Esophagus muscularis mucosa (tissue), 4 donors: ENCODE measurements around the gene GABPB1. TPM values are rescaled to one million over a fixed set of nuclear protein-coding genes. Genes with fewer than 3 reads are reported as not detected.

ENCODE experiments used
- DNase-seq: peaks from one replicate; pipeline ENCODE4 v3.0.0-alpha.2; 2017; ENCODE audit errors: extremely low spot score
- H3K27ac ChIP-seq, 4 donors: fragments of 200-600 bp; sonication (generic); replicated peaks in 1 of 4; 1 replicate in 3 of 4; 2 replicates in 1 of 4; pipeline ENCODE4 v1.5.1; 2016 to 2019; ENCODE audit warnings: mild to moderate bottlenecking in 1 of 4
- H3K27me3 ChIP-seq, 4 donors: fragments of 200-600 bp; sonication (generic); one replicate each; pipeline versions ENCODE4 v1.5.1 to v1.6.0; 2016 to 2019
- H3K36me3 ChIP-seq, 4 donors: fragments of 200-600 bp; sonication (generic); one replicate each; pipeline ENCODE4 v1.5.1; 2016 to 2019
- H3K4me1 ChIP-seq, 4 donors: fragments of 200-600 bp; sonication (generic); one replicate each; pipeline ENCODE4 v1.5.1; 2016 to 2019
- H3K4me3 ChIP-seq, 4 donors: fragments of 200-600 bp; sonication (generic); 1 replicate in 2 of 4; 2 replicates in 2 of 4; pipeline ENCODE4 v1.5.1; 2016 to 2019; ENCODE audit warnings: mild to moderate bottlenecking in 4 of 4, moderate library complexity in 1 of 4
- H3K9me3 ChIP-seq, 4 donors: fragments of 200-600 bp; sonication (generic); 1 replicate in 3 of 4; 2 replicates in 1 of 4; pipeline ENCODE4 v1.5.1; 2016 to 2019
- EP300 ChIP-seq: sonication (generic); formaldehyde crosslinking; IDR thresholded peaks from one replicate; pipeline ENCODE4 v1.6.1; 2017; ENCODE audit warnings: antibody characterized with exemption
- POLR2A ChIP-seq: fragments of 450-650 bp; IDR thresholded peaks from one replicate; pipeline ENCODE4 v1.6.1; 2017; ENCODE audit warnings: antibody characterized with exemption, moderate library complexity, mild to moderate bottlenecking, low read depth
- POLR2AphosphoS5 ChIP-seq, 2 donors: sonication (generic); formaldehyde crosslinking; IDR thresholded peaks; one replicate each; pipeline ENCODE4 v1.6.1; 2017; ENCODE audit warnings: antibody characterized with exemption in 2 of 2
- WGBS: methylation state at CpG from one replicate; pipeline ENCODE4 v1.1.5; 2018; 5-methylcytosine and 5-hydroxymethylcytosine counted together
- intact Hi-C: fragments of 100-400 bp; cut with DNase I; formaldehyde crosslinking; loops from one replicate; pipeline ENCODE4 v1.15.1; 2023
- total RNA-seq, 4 donors: library from RNA; depleted of rRNA; stranded (reverse); fragments of >200 nt; gene quantifications; one replicate each; pipeline versions ENCODE4 v1.1.0 to v1.2.1, GENCODE V29; 2016
- TF ChIP-seq, protein P1 (sequence below), 3 experiments: fragments of 200-600 bp in 2 of 3; fragments of 450-650 bp in 1 of 3; sonication (generic) in 2 of 3; IDR thresholded peaks; one replicate each; pipeline ENCODE4 v1.5.1; 2017 to 2019; ENCODE audit warnings: antibody characterized with exemption in 3 of 3, mild to moderate bottlenecking in 2 of 3, moderate library complexity in 1 of 3

Gene GABPB1
- total RNA-seq, 4 donors from 2014 or later, result 13.2 to 23.5 (median 15.4) TPM

DNA sequence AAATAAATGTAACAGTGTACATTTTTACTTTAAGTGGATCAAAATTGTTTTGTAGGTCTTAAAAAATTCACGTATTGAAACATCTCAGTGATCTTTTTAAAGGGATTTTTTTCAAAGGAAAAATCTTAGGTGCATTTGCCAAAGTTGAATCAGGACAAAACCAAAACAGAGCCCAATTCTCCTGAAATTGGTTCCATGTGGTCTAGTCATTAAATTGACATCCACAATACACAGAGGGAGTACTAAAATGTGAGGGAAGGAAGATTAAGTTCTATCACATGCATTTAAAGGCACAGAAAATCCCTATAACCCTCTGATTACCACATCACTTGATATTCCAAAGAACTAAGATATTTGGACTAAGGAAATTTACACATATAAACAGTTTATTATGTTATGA is 50.2 kb downstream of the GABPB1 start:
- intact Hi-C loops, result no loop called here
- Histone ChIP-seq H3K9me3 (peaks cover 0 to 5% (median 0%) of the 10 kb centered on the region in 4 donors), H3K27me3 (no peaks in the 10 kb centered on the region), H3K36me3 (peaks cover 9 to 55% (median 44%) of the 10 kb centered on the region in 4 donors), H3K27ac (no peak overlapping the region), H3K4me3 (no peak overlapping the region), H3K4me1 (no peaks in the 10 kb centered on the region)
- no peak for DNase-seq
- 66% methylated on average over 1 of the region's 1 CpG for WGBS
- no peak for TF ChIP-seq POLR2A
- TF ChIP-seq, protein P1, sequence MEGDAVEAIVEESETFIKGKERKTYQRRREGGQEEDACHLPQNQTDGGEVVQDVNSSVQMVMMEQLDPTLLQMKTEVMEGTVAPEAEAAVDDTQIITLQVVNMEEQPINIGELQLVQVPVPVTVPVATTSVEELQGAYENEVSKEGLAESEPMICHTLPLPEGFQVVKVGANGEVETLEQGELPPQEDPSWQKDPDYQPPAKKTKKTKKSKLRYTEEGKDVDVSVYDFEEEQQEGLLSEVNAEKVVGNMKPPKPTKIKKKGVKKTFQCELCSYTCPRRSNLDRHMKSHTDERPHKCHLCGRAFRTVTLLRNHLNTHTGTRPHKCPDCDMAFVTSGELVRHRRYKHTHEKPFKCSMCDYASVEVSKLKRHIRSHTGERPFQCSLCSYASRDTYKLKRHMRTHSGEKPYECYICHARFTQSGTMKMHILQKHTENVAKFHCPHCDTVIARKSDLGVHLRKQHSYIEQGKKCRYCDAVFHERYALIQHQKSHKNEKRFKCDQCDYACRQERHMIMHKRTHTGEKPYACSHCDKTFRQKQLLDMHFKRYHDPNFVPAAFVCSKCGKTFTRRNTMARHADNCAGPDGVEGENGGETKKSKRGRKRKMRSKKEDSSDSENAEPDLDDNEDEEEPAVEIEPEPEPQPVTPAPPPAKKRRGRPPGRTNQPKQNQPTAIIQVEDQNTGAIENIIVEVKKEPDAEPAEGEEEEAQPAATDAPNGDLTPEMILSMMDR (IDR thresholded peaks at IDR 0.05), result no peak
- TF ChIP-seq POLR2AphosphoS5 (IDR thresholded peaks at IDR 0.05), result no peak
- TF ChIP-seq EP300, result no peak

DNA sequence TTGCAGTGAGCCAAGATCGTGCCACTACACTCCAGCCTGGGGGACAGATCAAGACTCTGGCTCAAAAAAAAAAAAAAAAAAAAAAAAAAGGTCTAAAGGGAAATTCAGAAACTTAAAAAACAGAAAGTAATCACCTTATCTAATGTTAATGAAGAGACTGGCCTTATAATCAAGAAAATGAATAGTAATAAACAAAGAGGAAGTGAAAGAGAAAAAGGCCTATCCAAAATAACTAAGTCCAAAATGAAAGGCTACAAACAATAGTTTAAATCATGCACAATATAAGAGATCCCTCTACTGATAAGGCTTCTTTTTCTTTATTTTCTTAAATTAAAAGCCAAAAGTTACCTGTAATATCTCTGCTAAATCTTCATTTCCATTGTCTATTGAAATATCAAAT is 52.4 kb downstream of the GABPB1 start:
- 100% methylated on average over 1 of the region's 1 CpG for WGBS
- no peak for DNase-seq
- no peak for TF ChIP-seq POLR2AphosphoS5 (IDR thresholded peaks at IDR 0.05)
- TF ChIP-seq, protein P1 (IDR thresholded peaks at IDR 0.05), result no peak
- no peak for TF ChIP-seq POLR2A
- no peak for TF ChIP-seq EP300
- no peak overlapping the region for H3K27ac ChIP-seq
- H3K4me1 ChIP-seq, result no peaks in the 10 kb centered on the region
- no peaks in the 10 kb centered on the region for H3K27me3 ChIP-seq
- H3K36me3 ChIP-seq, result peaks cover 15 to 62% (median 48%) of the 10 kb centered on the region in 4 donors
- intact Hi-C loops, result no loop called here
- no peak overlapping the region for H3K4me3 ChIP-seq
- H3K9me3 ChIP-seq, result no peaks in the 10 kb centered on the region

DNA sequence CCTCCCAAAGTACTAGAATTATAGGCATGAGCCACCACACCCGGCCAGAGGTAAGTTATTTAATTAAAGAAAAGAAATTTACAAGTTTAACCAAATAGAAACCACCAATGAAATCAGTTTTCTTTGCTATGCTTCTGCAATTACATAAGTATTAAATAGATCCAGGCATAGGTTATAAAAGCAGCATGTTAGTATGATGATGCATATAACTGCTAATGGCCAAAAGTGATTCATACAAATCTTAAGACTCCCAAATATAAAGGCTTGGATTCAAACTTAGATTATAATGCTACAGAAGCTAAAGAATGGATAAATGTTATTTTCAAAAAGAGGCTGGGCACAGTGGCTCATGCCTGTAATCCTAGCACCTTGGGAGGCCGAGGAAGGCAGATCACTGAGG is 56.7 kb downstream of the GABPB1 start:
- peaks cover 15 to 66% (median 47%) of the 10 kb centered on the region in 4 donors for H3K36me3 ChIP-seq
- intact Hi-C loops, result no loop called here
- WGBS, result 100% methylated on average over 2 of the region's 2 CpGs

DNA sequence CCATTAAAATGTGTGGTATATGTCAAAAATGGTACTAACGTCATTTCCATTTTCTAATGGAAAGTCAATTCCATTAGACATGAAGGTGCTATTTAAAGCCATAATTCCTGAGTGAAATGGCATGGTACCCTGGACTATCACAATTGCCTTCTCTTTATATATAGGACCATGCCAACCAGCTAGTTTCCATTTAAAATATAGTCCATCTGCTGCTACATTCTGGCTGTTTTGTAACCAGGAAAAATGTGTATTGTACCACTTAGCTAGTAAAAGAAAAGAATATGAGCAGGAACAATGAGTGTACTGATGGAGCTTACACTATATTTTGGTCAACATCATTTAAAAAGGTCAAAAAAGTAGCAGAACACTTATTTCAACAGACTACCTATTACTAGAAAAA is 59.0 kb downstream of the GABPB1 start:
- Histone ChIP-seq H3K27me3 (no peaks in the 10 kb centered on the region), H3K9me3 (no peaks in the 10 kb centered on the region), H3K27ac (no peak overlapping the region), H3K36me3 (peaks cover 12 to 43% (median 31%) of the 10 kb centered on the region in 4 donors), H3K4me1 (no peaks in the 10 kb centered on the region), H3K4me3 (no peak overlapping the region)
- TF ChIP-seq POLR2AphosphoS5 (IDR thresholded peaks at IDR 0.05) (no peak), EP300 (no peak), POLR2A (no peak)
- TF ChIP-seq, protein P1 (IDR thresholded peaks at IDR 0.05), result no peak
- 93% methylated on average over 1 of the region's 1 CpG for WGBS
- intact Hi-C loops, result no loop called here
- no peak for DNase-seq

More for the DNA sequence above, 56.7 kb downstream of the GABPB1 start:
- no peak overlapping the region for H3K4me3 ChIP-seq
- H3K27ac ChIP-seq, result no peak overlapping the region
- H3K9me3 ChIP-seq, result no peaks in the 10 kb centered on the region
- no peak for TF ChIP-seq POLR2AphosphoS5 (IDR thresholded peaks at IDR 0.05)
- TF ChIP-seq, protein P1 (IDR thresholded peaks at IDR 0.05), result no peak
- no peak for TF ChIP-seq EP300
- TF ChIP-seq POLR2A, result no peak
- no peak for DNase-seq
- no peaks in the 10 kb centered on the region for H3K4me1 ChIP-seq
- H3K27me3 ChIP-seq, result no peaks in the 10 kb centered on the region

DNA sequence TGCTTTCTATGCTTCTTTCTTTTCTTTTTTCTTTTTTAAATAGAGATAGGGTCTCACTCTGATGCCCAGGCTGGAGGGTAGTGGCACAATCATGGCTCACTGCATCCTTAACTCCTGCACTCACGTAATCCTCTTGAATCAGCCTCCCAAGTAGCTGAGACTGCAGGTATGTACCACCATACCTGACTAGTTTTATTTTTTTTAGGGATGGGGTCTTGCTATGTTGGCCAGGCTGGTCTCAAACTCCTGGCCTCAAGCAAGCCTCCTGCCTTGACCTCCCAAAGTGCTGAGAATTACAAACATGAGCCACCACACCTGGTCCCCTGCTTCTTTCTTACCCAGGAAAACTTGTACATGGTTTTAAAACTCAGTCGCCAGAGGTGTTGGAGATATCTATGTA is 65.2 kb downstream of the GABPB1 start:
- H3K27me3 ChIP-seq, result no peaks in the 10 kb centered on the region
- H3K4me1 ChIP-seq, result no peaks in the 10 kb centered on the region
- no peak overlapping the region for H3K4me3 ChIP-seq
- 95% methylated on average over 2 of the region's 2 CpGs for WGBS
- TF ChIP-seq EP300 (no peak), POLR2A (no peak), POLR2AphosphoS5 (IDR thresholded peaks at IDR 0.05) (no peak)
- TF ChIP-seq, protein P1 (IDR thresholded peaks at IDR 0.05), result no peak
- intact Hi-C loops, result no loop called here
- no peaks in the 10 kb centered on the region for H3K9me3 ChIP-seq
- no peak for DNase-seq
- H3K36me3 ChIP-seq, result peaks cover 12 to 32% (median 24%) of the 10 kb centered on the region in 4 donors
- no peak overlapping the region for H3K27ac ChIP-seq
